GM18873 (cell line): ENCODE results near the gene TM4SF5.

Source experiments
- ATAC-seq: cut with Tn5 transposase; IDR thresholded peaks from one replicate; pipeline ENCODE4 v1.9.1; 2021; ENCODE audit warnings: mild to moderate bottlenecking, moderate library complexity, moderate number of reproducible peaks; ENCODE audit not compliant: unreplicated experiment, low FRiP score

Gene TM4SF5

DNA sequence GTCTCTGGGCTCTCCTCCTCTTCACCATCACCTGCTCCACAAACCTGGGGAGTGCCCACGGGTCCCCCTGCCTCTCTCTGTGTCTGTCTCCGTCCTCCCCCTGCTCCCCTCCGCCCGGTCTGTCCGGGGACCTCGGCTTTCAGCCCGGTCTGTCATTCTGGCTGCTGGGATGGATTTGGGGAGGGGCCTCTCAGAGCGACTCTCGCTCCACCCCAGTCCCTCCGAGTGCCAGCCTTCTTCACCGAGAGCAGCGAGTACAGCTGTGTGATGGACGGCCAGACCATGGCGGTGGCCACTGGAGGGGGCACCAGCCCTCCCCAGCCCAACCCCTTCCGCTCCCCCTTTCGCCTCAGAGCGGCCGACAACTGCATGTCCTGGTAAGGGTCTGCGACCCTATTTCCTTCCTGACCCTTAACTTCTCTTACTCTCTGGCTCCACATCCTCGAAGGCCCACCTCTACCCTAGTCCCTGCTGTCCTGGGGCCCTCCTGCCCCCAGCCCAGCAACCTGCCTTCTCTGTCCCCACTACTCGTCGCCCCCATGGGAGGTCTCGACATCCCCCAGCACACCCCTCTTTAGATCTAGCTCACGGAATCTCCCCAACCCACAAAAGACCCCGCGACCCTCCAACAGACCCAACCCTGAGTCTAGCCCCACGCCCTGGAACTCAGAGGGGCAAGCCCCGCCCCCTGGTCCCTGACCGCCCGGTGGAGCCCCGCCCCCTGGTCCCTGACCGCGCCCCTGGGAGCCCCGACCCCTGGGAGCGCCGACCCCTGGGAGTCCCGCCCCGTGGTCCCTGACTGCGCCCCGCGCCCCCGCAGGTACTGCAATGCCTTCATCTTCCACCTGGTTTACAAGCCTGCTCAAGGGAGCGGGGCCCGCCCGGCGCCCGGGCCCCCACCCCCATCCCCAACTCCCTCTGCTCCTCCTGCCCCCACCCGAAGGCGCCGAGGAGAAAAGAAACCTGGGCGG lies 26.4 kb upstream of the TM4SF5 start:
- ATAC-seq, result no peak

DNA sequence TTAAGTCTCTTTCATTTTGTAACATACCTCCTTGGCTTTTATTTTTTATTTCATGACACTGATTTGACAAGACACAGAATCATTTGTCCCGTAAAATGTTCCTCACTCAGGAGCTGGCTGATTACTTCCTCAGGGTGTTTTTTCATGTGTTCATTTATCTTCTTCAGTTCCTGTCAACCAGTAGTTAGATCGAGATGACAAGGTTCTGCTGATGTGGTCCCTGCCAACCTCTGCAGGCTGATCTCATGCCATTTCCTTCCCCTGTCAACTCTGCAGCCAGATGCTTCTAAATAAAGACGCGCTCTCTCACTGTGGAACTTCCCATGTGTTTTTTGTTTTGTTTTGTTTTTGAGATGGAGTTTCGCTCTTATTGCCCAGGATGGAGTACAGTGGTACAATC lies 23.8 kb upstream of the TM4SF5 start:
- ATAC-seq, result no peak

DNA sequence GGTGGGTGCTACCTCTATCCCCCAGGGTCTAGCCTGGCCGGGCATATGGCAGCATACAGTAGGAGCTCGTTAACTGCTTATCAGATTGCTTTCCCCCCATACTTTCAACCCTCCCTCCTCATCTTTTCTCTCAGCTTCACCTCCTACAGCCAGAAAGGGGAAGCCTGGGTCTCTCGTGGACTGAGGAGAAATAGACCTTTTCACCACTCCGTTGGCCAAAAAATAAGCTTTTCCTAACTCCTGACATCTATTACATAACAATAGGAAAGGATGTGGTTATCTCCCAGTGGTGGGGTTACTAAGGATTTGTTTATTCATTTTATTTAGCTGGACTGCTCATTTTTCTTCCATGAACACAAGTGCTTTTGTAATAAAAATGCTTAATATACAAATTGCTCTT lies 23.0 kb upstream of the TM4SF5 start:
- no peak for ATAC-seq

DNA sequence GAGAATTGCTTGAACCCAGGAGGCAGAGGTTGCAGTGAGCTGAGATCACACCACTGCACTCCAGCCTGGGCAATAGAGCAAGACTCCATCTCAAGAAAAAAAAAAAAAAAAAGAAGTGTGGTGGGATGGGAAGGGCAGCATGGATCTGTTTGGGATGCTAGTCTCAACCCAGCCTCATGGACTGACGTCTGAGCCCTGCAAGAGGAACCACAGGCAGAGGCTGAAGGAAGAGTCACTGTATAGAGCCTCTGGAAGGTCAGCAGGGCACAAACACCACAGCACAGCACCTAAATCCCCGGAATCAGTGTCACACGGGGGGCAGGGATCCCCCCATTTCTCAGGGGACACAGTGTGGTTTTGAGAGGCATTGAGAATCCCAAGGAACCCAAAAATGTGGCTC lies 21.1 kb upstream of the TM4SF5 start:
- ATAC-seq, result no peak

DNA sequence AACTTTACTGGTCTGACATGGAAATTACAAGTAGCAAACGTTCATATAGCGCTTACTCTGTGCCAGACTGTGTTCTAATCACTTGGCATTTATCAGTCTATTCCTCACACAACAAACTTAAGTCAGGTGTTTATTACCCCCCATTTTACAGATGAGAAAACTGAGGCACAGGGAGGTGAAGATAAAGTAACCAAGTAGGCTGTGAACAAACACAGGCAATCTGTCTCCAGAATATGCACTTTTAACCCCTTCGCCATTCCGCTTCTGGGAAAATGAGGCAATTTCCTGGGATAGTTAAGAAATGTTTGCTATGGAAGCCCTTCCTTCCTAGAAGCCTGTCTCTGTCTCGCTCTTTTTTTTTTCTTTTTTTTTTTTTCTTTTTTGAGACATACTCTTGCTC lies 19.8 kb upstream of the TM4SF5 start:
- no peak for ATAC-seq

DNA sequence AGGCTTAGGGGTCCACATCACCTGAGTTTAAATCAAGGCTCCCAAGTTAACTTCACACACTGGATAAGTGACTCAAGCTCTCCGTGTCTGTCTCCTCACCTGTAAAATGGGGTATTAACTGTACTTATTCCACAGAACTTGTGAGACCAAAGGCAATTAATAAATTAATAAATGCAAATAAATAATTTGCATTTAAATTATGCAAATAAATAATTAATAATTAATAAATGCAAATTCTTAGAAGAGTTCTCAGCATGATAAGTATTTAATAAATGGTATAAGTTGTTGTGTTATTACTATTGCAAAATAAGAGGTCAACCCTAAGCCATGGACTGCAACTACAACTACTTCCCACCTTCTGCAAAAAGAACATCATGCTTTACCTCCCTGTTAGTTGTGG lies 18.3 kb upstream of the TM4SF5 start:
- ATAC-seq, result no peak

DNA sequence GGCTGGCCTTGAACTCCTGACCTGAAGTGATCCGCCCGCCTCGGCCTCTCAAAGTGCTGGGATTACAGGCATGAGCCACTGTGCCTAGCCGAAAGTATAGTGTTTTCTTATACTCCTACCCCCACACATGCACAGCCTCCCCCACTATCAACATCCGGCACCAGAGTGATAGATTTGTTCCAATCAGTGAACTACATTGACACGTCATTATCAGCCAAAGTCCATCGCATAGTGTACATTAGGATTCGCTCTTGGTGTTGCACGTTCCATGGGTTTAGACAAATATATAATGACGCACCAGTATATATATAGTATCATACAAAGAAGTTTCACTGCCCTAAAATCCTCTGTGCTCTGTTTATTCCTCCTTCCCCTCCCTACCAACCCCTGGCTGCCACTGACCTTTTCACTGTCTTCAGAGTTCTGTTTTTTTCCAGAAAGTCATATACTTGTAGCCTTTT lies 11.9 kb upstream of the TM4SF5 start:
- ATAC-seq, result no peak

DNA sequence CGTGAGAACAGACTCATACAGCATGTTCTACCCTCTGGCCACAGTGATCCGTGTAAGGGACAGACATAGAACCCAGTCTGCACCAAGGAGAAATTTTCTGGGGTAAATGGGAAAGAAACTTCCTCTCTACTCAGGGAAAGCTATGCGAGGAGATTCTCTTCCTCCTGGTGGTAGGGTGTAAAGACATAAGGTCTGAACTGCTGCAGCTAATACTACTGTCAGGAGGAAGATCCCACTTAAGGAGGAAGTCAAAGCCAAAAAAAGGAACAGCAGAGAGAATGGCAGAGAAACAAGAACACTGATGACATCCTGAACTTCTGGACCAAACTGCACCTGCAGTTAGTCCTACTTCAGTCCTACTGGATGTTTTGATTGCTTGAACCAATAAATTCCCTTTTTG lies 7.1 kb upstream of the TM4SF5 start:
- ATAC-seq, result no peak

DNA sequence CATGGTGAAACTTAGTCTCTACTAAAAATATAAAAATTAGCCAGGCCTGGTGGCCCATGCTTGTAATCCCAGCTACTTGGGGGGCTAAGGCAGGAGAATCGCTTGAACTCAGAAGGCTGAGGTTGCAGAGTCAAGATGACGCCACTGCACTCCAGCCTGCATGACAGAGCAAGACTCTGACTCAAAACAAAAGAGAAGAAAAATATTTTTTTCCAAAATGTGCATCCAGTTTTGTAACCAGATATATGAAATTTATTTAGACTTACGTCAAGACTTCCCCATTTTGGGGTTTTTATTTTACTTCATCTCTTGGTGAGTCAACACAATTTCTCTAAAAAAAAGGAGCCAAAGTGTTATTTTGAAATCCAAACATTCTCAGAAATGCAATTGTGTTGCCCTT lies 5.5 kb upstream of the TM4SF5 start:
- ATAC-seq, result no peak

DNA sequence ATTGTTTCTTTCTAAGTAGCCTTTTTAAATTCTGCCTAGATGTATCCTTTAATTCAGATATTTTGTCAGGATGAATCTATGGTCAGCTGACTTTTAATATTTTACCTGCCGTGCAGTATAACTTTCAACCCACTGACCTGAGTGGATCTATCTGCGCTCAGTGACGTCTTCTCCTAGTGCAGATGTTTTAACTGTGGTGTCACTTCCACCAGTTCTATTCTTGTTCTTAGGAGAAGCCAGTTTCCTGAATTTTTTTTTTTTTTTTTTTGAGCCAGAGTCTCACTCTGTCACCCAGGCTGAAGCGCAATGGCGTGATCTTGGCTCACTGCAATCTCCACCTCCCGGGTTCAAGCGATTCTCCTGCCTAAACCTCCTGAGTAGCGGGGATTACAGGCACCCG lies 5.0 kb upstream of the TM4SF5 start:
- ATAC-seq, result no peak

DNA sequence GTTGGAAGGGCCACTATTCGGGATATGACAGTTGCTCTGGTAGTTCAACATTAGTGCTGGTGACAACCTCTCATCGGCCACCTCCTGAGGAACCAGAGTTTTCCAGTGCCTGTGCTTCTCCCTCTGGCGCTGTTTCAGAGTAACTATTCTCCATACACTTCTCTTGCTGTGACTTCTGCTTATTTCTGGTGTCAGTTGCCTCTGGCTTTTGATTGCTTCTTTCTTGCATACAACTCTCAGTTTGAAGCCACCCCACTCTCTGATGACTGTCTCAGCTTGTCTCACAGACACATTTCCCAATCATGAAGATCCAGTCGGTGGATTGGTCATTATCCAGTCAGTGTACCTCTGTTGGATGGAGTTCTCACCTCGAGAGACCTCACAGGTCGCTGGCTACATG lies 3.4 kb upstream of the TM4SF5 start:
- ATAC-seq, result no peak

DNA sequence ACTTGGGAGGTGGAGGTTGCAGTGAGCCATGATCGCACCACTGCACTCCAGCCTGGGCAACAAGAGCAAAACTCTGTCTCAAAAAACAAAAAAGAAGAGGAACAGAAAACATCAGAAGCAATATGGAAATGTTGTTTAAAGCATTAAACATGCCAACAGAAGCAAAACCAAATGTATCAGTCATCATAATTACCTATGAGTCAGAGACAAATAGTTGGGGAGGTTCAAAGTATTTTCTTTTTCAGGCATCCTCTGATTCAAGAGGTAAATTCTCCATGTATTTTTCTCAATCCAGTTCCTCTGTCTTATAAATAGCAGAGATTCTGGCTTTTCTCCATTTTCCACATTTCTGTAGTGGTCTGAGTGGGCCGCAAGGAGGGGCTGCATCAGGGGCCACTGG lies 2.1 kb upstream of the TM4SF5 start:
- no peak for ATAC-seq

DNA sequence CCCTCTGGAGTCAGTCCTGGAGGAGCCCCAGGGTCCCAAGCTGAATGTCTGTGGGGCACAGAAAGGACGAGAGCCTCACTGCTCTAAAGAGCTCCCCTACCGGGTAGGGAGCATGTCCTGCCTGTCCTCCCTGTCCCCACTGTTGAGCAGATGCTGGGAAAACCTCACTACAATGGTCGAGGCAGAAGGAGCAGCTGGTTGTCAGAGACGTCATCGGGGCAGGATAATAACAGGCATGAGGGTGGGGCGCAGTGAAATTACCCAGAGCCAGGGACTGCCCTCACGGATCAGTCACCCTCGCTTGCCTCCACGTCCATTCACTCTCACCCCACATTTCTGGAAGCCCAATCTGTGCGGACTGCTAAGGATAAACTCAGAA lies 538 bp downstream of the TM4SF5 start:
- ATAC-seq, result no peak

DNA sequence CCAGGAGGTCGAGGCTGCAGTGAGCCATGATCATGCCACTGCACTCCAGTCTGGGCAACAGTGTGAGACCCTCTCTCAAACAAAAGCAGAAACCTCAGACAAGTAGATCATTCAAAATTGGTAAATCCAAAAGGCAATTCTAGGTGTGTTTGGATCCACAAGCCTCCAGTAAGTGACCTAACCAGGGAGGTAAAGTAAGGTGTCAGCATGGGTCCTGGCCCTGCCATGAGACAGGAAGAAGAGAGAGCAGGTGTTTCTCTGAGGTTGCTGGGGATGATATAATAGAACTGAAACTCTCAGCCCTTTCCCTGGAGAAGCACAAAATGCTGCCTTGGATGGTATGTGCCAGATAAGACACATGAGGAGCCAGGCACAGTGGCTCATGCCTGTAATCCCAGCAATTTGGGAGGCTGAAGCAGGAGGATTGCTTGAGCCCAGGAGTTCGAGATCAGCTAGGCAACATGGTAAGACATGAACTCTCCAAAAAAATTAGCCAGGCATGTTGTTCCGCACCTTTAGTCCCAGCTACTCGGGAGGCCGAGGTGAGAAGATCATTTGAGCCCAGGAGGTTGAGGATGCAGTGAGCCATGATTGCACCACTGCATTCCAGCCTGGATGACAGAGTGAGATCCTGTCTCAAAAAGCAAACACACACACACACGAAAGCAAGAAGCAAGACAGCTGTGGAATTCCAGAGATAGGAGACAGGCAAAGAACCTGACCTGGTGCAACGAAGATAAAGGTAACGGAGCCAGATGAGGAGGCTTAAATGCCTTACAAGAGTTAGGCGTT lies 6.5 kb downstream of the TM4SF5 start:
- ATAC-seq, result no peak

DNA sequence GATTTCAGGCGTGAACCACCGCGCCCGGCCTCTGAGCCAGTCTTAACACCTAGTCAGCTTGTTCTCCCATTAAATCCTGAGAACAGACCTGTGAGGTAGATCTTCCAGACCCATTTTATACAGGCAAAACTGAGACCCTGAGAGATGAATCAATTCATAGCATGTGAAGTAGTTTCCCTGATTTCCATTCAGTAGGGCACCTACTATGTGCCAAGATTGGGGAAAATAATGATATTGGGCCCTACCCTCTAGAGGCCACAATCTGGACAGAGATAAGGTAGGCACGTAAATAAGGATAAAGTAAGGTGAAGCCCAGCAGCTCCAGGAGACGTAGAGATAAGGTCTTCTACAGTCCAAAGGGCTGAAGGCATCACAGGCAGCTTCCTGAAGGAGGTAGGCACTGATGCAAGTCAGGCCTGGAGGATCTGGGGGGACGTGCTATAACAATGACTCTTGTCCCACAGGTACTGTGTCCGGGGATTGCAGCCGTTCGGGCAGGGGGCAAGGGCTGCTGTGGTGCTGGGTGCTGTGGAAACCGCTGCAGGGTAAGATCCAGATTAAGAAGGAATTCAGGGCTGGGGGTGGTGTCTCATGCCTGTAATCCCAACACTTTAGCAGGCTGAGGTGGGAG lies 8.8 kb downstream of the TM4SF5 start:
- ATAC-seq, result no peak

DNA sequence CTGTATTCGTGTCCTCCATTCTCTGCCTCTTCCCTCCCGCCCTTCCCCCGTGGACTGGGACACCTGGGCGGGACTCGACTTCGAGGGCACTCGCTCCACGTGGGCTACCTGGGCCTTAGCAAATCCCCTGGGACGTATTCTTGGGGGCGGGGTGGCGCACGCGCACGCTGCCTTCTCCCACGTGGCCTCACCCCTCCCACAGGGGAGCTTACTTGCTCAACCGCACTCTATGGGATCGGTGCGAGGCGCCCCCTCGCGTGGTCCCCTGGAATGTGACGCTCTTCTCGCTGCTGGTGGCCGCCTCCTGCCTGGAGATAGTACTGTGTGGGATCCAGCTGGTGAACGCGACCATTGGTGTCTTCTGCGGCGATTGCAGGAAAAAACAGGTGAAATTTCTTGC lies 11.0 kb downstream of the TM4SF5 start:
- no peak for ATAC-seq

DNA sequence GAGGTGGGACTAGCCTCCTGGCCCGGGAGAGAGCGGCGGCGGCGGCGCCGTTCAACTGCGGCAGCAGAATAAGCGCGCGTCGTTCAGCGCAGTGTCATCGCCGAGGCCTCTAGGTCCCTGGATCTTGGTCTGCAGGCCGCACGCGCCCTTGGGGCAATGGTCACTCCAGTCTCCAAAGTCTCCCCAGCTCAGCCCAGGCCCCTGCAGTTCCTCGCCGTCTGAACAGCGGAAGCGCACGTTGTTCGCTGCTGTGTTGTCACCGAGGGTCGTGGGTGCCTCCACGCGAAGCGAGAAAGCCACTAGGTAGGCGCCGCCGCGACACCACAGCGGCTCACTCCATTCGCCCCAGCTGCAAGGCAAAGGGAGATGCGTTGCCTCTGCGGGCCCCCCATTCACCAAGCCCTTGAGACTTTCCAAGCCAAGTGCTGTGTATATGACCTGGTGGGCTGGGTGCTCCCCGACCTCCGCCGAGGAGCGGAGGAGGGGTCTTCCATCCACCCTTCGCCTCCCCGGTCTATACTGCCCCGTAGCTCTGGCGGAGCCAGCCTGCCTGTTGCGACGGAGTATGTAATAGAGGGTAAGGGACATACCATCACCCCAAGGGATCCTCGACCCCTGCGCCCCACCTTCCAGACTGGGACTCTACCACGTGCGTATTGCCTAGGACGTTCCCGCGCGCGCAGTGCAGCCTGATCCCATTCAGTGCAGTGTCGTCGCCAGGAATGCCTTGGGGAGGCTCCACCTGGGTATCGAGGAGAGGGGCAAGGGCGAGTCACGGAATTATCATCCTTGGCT lies 13.8 kb downstream of the TM4SF5 start:
- ATAC-seq, result no peak

DNA sequence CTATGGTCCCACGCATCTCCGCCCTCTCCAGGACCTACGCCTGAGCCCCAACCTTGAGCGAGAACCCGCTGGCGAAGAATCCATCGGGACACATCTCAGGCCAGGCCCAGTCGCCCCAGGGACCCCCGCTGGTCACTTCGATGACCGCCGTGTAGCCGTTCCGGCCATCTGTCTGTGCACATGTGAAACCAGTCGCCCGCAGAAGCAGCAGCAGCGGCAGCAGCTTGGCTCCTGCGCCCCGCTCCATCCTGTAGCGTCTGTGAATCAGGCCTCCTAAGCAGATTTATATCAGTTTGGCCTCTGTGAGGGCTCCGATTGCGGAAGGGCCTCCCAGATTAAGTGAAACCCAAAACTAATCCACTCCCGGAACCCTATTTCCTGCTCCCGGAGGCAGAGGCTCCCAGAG lies 14.4 kb downstream of the TM4SF5 start, which contains the start of gene VMO1:
VMO1 (minus strand) TSS at position 259 of the 406 bp plus-strand sequence; CDS start at position 247, 12 bp downstream.
- no peak for ATAC-seq

DNA sequence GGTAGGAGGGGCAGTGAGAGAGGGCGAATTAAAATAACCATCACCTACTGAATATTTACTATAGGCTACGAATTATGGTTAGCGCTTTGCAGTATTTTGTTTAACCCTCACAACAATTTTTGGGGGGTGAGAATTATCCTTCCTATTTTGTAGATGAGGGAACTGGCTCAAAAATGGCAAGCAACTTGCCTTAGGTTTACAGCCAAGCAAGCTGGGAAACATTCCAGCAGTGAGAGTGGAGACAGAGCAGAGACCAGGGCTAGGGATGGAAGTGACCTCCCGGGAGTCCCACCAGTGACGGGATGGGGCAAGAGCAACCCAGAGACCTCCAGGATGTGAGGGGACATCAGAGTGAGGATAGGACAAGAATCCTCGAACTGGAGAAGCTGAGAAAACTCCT lies 14.8 kb downstream of the TM4SF5 start:
- ATAC-seq, result no peak

DNA sequence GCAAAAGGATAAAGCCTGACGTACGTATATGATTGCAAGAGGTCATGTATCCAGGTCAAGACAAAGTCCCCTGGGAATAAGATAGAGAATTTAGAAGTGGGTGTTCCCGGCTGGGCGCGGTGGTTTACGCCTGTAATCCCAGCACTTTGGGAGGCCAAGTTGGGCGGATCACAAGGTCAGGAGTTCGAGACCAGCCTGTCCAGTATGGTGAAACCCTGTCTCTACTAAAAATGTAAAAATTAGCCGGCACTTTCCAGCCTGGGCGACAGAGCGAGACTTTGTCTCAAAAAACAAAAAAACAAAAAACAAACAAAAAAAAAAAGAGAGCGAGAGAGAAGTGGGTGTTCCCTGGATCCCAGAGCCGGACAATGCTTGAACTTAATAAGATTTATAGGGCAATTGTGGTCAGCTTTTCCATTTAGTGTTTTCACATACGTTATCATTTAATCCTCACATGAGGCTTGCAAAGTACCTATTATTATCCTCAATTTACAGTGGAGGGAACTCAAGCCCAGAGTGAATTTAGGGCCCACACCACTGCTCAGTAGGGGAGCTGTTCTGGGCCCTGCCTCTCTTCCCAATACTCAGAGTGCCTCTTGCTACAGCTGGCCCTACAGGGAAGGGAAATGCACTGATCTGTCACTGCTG lies 16.6 kb downstream of the TM4SF5 start:
- no peak for ATAC-seq
